ENCODE measurements around the gene TMEM255B.

TMEM255B gene

GRCh38 chr13:113804017-113804702, 45.1 kb downstream of the TMEM255B start:
- DNase-seq (ENCODE audit: low read depth): no peak

- no peak for DNase-seq (ENCODE audit: low read depth)
Observed at GRCh38 chr13:113804703-113805430, 45.8 kb downstream of the TMEM255B start.

- DNase-seq (ENCODE audit: low read depth): no peak
Observed at GRCh38 chr13:113805431-113806103, 46.5 kb downstream of the TMEM255B start.

GRCh38 chr13:113806104-113806471, 47.1 kb downstream of the TMEM255B start:
- DNase-seq (ENCODE audit: low read depth): no peak

GRCh38 chr13:113806526-113806925, 47.5 kb downstream of the TMEM255B start:
- DNase-seq (ENCODE audit: low read depth): no peak

- no peak for DNase-seq (ENCODE audit: low read depth)
Observed at GRCh38 chr13:113808058-113808834, 49.2 kb downstream of the TMEM255B start.

- DNase-seq (ENCODE audit: low read depth): no peak
Observed at GRCh38 chr13:113809934-113810333, 50.9 kb downstream of the TMEM255B start.

GRCh38 chr13:113810640-113811039, 51.6 kb downstream of the TMEM255B start:
- DNase-seq (ENCODE audit: low read depth): no peak

GRCh38 chr13:113811081-113811928, 52.3 kb downstream of the TMEM255B start:
- no peak for DNase-seq (ENCODE audit: low read depth)

GRCh38 chr13:113812178-113813040, 53.4 kb downstream of the TMEM255B start:
- DNase-seq (ENCODE audit: low read depth): no peak

- no peak for DNase-seq (ENCODE audit: low read depth)
Observed at GRCh38 chr13:113813070-113813748, 54.2 kb downstream of the TMEM255B start.

- no peak for DNase-seq (ENCODE audit: low read depth)
Observed at GRCh38 chr13:113813749-113814434, 54.9 kb downstream of the TMEM255B start.

- DNase-seq (ENCODE audit: low read depth): no peak
Observed at GRCh38 chr13:113814435-113814821, 55.4 kb downstream of the TMEM255B start.

- no peak for DNase-seq (ENCODE audit: low read depth)
Observed at GRCh38 chr13:113815151-113816058, 56.4 kb downstream of the TMEM255B start.

GRCh38 chr13:113816254-113816929, 57.4 kb downstream of the TMEM255B start:
- DNase-seq (ENCODE audit: low read depth): no peak

- DNase-seq (ENCODE audit: low read depth): no peak
Observed at GRCh38 chr13:113816946-113817859, 58.2 kb downstream of the TMEM255B start.
